ENCODE results near the gene FOXP1. TPM values are rescaled to one million over a fixed set of nuclear protein-coding genes. Genes with fewer than 3 reads are reported as not detected.

The FOXP1 gene
- total and polyA plus RNA-seq, 2 of the 8 experiments (the other 6 are each of a cell fraction or from before 2014, with no cell fraction given): 13.9 to 25.4 TPM

- DNase-seq (ENCODE audit: low read depth in 1 of 2, low spot score in 2 of 2) (no peak), FAIRE-seq (no peak)
- H3K18ac ChIP-seq (ENCODE audit: extremely low read depth, low read length): no peak overlapping the region
- peaks cover 0 to 14% (median 9%) of the 10 kb centered on the region in 4 experiments; a peak in 4 of 7 replicates for H3K4me1 ChIP-seq (replicated peaks in 1 of 4; ENCODE audit: control insufficient read depth in 3 of 4, insufficient read depth in 4 of 4, low read length in 3 of 4)
- 81% methylated on average over 5 of the region's 5 CpGs; no CpG with 5 or more reads in 1 of the 2 experiments for WGBS, 2 experiments (ENCODE audit: extremely low coverage in 1 of 2, insufficient coverage in 1 of 2, insufficient read length in 1 of 2, insufficient replicate concordance in 2 of 2, low coverage in 1 of 2, low lambda C conversion rate in 2 of 2, missing lambda C conversion rate in 1 of 2)
- peaks cover 3% of the 10 kb centered on the region for H3K79me1 ChIP-seq (ENCODE audit: low read depth, low read length)
- H3K14ac ChIP-seq (ENCODE audit: insufficient read length): no peak overlapping the region
- H3K27me3 ChIP-seq (replicated peaks in 1 of 4; ENCODE audit: control insufficient read depth in 3 of 4, extremely low read depth in 1 of 4, insufficient read depth in 3 of 4, low read length in 3 of 4): peaks cover 0 to 1% (median 0%) of the 10 kb centered on the region in 4 experiments; a peak in 1 of 7 replicates
- no peak overlapping the region for H3K9ac ChIP-seq (replicated peaks in 1 of 4; ENCODE audit: extremely low read depth in 1 of 4, low read depth in 3 of 4, low read length in 3 of 4)
- no peak overlapping the region for H2BK12ac ChIP-seq (ENCODE audit: low read depth, low read length)
- H2AK5ac ChIP-seq (ENCODE audit: low read depth, low read length): no peak overlapping the region
- no peak overlapping the region for H4K91ac ChIP-seq (replicated peaks; ENCODE audit: insufficient read length, low read length)
- no peak overlapping the region for H2BK20ac ChIP-seq (ENCODE audit: low read length)
- H4K5ac ChIP-seq (ENCODE audit: insufficient read length, low read depth, low read length): no peak overlapping the region
- no peak overlapping the region for H2BK120ac ChIP-seq (replicated peaks; ENCODE audit: low read depth, low read length)
- no peaks in the 10 kb centered on the region for H3K36me3 ChIP-seq (ENCODE audit: control insufficient read depth in 2 of 4, insufficient read depth in 4 of 4, low read length in 3 of 4)
- H2BK5ac ChIP-seq (ENCODE audit: low read depth, low read length): no peak overlapping the region
- H3K79me2 ChIP-seq (ENCODE audit: control insufficient read depth in 1 of 2, insufficient read depth in 2 of 2, low read length in 2 of 2): no peaks in the 10 kb centered on the region
- no peak overlapping the region for H3K56ac ChIP-seq (replicated peaks; ENCODE audit: insufficient read length, low read depth, low read length)
- H2AFZ ChIP-seq (ENCODE audit: low read length): no peak overlapping the region
- H3K4me3 ChIP-seq (ENCODE audit: extremely low read depth in 1 of 4, insufficient read depth in 2 of 4, low read depth in 3 of 4, low read length in 4 of 4): no peak overlapping the region
- H3K4me2 ChIP-seq (ENCODE audit: insufficient read depth in 1 of 2, low read depth in 2 of 2, low read length in 2 of 2): no peak overlapping the region
- no peaks in the 10 kb centered on the region for H3K23me2 ChIP-seq (ENCODE audit: low read depth, low read length)
- CTCF ChIA-PET (ENCODE audit: partially characterized antibody): interaction anchor here (0.6 to 1.2 kb wide), 2 partner anchors 599 to 721 kb away, joined by 3 read pairs; no protein-coding TSS in a partner anchor
- no peak overlapping the region for H3K4ac ChIP-seq (replicated peaks; ENCODE audit: insufficient read length, low read depth, low read length)
- no peaks in the 10 kb centered on the region for H4K20me1 ChIP-seq (replicated peaks in 1 of 2; ENCODE audit: control insufficient read depth in 1 of 2, insufficient read depth in 2 of 2, low read length in 2 of 2)
- TF ChIP-seq POLR2AphosphoS5 (IDR thresholded peaks at IDR 0.05; ENCODE audit: low read depth, low read length) (no peak), EP300 (IDR thresholded peaks at IDR 0.05; ENCODE audit: borderline replicate concordance in 1 of 2, low read depth in 2 of 2, low read length in 2 of 2) (no peak), EGR1 (IDR thresholded peaks at IDR 0.05; ENCODE audit: borderline replicate concordance, low read depth, low read length) (no peak), SP2 (IDR thresholded peaks at IDR 0.05; ENCODE audit: low read length) (no peak), CBX8 (IDR thresholded peaks at IDR 0.05; ENCODE audit: borderline replicate concordance, low read depth, low read length) (no peak), CEBPB (IDR thresholded peaks at IDR 0.05; ENCODE audit: low read depth, low read length) (no peak), KDM5A (IDR thresholded peaks at IDR 0.05; ENCODE audit: low read length) (no peak), NRF1 (IDR thresholded peaks at IDR 0.05; ENCODE audit: low read depth, low read length) (no peak), CHD1 (IDR thresholded peaks at IDR 0.05; ENCODE audit: low read depth, low read length) (no peak)
- TF ChIP-seq, protein P1, sequence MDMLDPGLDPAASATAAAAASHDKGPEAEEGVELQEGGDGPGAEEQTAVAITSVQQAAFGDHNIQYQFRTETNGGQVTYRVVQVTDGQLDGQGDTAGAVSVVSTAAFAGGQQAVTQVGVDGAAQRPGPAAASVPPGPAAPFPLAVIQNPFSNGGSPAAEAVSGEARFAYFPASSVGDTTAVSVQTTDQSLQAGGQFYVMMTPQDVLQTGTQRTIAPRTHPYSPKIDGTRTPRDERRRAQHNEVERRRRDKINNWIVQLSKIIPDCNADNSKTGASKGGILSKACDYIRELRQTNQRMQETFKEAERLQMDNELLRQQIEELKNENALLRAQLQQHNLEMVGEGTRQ (IDR thresholded peaks at IDR 0.05; ENCODE audit: low read length): no peak
- no peak overlapping the region for H3K23ac ChIP-seq (ENCODE audit: insufficient read length)
- POLR2A ChIA-PET (ENCODE audit: partially characterized antibody): no interaction called here
- no peak overlapping the region for H4K8ac ChIP-seq (ENCODE audit: extremely low read depth, insufficient read depth, low read length)
- H3K27ac ChIP-seq (ENCODE audit: low read depth, low read length): no peak overlapping the region
- no peak overlapping the region for H2BK15ac ChIP-seq (ENCODE audit: low read length)
- no peaks in the 10 kb centered on the region for H3K9me3 ChIP-seq (ENCODE audit: insufficient read depth in 2 of 2, low read depth in 1 of 2, low read length in 1 of 2)
Measured at GRCh38 chr3:71138410-71138809, 445.1 kb downstream of the FOXP1 start.

Data from H1 (cell line).